Inflammatory macrophage treated with lipopolysaccharide for 4 hours (primary cell): ENCODE measurements around the gene TANGO2.
A peak's percentile ranks its signal among the peaks of the same experiment; 100 is the strongest.

ENCODE experiments used
- DNase-seq: peaks from one replicate; pipeline ENCODE4 v3.0.0-alpha.2; 2020

TANGO2 gene

GRCh38 chr22:20020533-20021195 lies at the start of gene TANGO2:
TSS of gene TANGO2 (plus strand) at chr22:20021110. CDS start at chr22:20036799, 15,689 bp downstream.
- DNase-seq = peak; percentile 95

- no peak for DNase-seq
Measured at GRCh38 chr22:19971276-19972124, 49.4 kb upstream of the TANGO2 start.

DNA sequence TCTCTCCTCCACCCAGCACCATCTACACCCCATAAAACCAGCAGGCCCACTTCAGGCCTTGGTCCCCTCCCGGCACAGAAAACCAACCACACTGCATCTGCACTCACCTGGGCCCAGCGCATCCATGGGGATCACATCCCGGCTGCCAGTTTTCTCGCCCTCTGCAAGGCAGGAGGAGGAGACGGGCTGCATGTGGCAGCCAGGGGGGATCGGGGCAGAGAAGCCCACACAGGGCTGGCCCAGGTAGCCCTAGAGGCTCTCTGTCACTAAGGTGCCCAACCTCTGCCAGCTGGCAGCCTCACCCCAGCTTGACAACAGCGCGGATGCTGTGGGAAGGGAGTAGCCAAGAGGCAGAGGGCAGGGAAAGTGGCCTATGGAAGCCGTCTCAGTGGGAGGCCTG lies 48.7 kb upstream of the TANGO2 start:
- no peak for DNase-seq

GRCh38 chr22:19972652-19973550 lies 48.0 kb upstream of the TANGO2 start:
- no peak for DNase-seq

- no peak for DNase-seq
Measured at GRCh38 chr22:19973551-19974267, 47.2 kb upstream of the TANGO2 start.

GRCh38 chr22:19974268-19974861 lies 46.5 kb upstream of the TANGO2 start:
- DNase-seq = peak; percentile 24

- no peak for DNase-seq
Measured at GRCh38 chr22:19974935-19975706, 45.8 kb upstream of the TANGO2 start.

- no peak for DNase-seq
Measured at GRCh38 chr22:19975707-19976035, 45.2 kb upstream of the TANGO2 start.

- no peak for DNase-seq
Measured at GRCh38 chr22:19976671-19977070, 44.2 kb upstream of the TANGO2 start.

- DNase-seq = no peak
Measured at GRCh38 chr22:19977296-19978243, 43.3 kb upstream of the TANGO2 start.

- DNase-seq = no peak
Measured at GRCh38 chr22:19978748-19979147, 42.2 kb upstream of the TANGO2 start.

GRCh38 chr22:19979712-19980493 lies 41.0 kb upstream of the TANGO2 start:
- DNase-seq = no peak

DNA sequence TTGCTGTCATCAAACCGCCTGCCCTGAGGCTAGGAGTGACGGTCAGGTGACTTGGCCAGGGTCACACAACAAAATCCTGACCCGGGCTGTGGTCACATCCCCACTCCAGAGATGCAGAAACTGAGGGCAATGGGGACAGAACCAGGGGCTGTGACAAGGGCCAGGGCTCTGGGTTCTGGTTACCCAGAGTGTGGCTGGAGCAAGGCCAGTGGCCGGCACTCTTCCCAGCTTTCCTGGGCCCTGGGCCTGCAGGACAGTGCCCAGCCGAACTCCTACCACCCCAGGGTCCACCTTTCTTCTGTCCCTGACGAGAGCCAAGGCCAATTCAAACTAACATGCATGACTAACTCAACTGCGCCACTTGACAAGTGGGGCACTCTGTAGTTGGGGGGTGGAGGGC lies 40.1 kb upstream of the TANGO2 start:
- DNase-seq = no peak

GRCh38 chr22:19981171-19981960 lies 39.5 kb upstream of the TANGO2 start:
- DNase-seq = no peak

DNA sequence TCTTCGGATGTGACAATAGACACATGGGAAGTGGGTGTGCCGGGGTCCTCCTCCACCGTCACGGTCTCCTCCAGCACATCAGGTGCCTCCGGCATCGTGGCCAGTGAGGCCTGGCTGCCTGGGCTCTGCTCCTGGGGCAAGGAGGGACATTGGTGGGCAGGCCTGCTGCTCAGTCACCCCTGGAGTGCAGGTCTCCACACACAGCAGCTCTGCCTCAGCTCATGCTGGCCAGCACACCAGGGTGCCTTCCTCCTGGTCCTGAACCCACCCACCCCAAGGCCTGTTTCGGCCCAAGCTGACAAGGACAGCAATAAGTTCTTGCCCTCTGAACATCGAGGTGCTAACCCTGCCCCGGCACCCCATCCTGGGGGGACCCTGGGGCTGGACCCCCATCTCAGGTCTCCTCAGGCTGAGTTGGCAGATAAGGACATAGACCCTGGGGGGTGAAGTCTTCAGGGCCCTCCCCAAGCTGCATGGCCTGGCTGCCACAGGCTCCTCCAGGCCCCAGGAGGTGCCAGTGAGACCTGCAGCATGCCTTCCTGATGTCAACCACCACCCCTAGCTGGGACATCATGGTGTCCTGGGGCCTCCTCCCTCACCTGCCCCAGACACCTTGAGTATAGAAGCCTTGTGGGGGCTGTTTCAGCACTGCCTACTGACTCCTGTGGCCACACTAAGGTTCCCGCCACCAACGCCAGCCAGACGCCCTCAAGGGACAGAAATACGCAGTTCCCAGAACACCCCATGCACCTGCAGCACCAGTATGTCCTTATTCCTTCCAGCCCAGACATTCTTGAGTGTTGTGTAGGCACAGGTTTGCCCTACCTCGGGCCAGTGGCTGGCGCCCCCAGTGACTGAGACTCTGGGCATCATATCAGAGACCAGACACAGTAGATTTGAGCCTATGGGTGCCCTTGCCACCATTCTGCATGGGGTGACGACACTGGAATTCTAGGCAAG lies 38.7 kb upstream of the TANGO2 start:
- no peak for DNase-seq

- DNase-seq = no peak
Measured at GRCh38 chr22:19982991-19983578, 37.8 kb upstream of the TANGO2 start.

- DNase-seq = no peak
Measured at GRCh38 chr22:19983741-19984140, 37.2 kb upstream of the TANGO2 start.
